GM18520 (cell line): Measurements from ENCODE around the gene ASPG.

Source experiments
- ATAC-seq: cut with Tn5 transposase; IDR thresholded peaks from one replicate; pipeline ENCODE4 v1.9.1; 2021; ENCODE audit not compliant: unreplicated experiment

The ASPG gene

GRCh38 chr14:104115691-104116287 is 30.3 kb downstream of the ASPG start:
- no peak for ATAC-seq

GRCh38 chr14:104116288-104116755 is 30.8 kb downstream of the ASPG start:
- ATAC-seq: no peak

DNA sequence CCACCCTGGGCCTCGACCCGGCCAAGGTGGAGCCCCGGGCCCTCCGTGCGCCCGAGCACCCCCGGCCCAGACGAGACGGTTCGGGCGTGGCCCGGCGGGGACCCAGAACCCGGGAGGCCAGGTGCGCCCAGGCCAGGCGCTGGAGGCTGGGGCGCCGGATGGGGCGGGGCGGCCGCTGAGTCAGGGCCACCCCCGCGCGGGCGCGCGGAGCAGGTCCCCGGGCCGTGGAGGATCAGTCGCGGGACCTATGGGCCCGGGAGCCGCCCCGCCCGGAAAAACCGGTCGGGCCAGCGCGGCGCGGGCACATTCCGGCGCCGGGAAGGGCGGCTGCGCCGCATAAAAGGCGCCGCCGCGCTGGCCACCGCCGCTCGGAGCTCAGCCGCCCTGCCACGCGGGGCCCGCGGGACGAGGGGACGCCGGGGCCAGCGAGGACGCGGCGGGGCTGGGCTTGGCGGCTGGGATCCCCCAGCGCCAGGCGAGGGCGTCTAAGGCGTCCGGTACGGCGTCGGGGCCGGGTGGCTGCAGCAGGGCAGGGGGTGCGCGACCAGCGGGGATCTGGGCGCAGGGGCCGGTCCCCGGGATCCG is 31.3 kb downstream of the ASPG start:
- ATAC-seq: no peak

DNA sequence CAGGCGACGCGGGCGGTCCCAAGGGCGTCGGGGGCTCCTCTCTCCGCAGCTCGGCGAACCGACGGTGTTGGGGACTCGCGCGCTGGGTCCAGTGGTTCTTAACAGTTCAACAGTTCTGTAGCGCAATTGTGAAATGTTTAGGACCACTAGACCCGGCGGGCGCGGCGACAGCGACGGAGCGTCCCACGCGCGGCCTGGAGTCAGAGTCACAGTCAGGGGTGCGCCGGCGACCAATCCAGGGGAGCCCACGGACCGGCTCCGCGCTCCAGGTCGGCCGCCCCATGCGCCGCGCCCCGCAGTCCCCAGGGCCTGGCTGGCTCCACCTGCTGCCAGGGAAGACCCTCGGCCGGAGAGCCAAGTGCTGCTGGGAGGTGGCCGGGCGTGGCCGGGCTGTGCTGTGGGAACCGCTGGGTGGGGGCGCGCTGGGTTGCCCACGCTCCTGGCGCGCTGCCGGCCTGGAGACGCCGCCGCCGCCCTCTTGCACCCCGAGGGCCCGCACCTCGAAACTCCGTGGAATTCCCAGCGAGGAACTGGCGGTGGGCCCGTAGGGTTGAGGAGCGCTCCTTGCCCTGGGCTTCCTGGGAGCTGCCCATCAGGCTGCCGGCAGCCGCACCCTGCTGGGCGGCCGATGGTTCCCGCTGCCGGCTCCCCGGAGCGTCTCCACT is 32.0 kb downstream of the ASPG start:
- no peak for ATAC-seq

- no peak for ATAC-seq
These were observed 32.7 kb downstream of the ASPG start for GRCh38 chr14:104118006-104118844.

GRCh38 chr14:104119119-104119487 is 33.6 kb downstream of the ASPG start:
- no peak for ATAC-seq

GRCh38 chr14:104119488-104120251 is 34.2 kb downstream of the ASPG start:
- no peak for ATAC-seq

GRCh38 chr14:104120281-104120741 is 34.8 kb downstream of the ASPG start:
- ATAC-seq: no peak

DNA sequence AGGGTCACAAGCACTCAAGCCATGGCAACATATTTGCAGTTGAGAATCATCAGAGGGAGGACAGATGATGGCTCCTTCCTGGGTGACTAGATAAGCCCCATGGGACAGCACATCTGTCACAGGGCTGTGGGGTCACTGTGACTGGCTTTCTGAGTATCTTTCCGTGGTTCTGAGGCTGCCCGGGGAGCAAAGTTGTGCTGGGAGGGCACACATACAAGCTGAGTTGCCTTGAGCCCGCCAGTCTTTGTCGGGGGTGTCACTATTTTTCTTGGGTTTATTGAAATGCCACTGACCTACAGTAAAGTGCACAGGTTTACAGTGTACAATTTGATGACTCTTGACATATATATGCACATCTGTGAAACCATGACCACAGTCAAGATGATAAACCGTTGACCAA is 35.6 kb downstream of the ASPG start:
- no peak for ATAC-seq

DNA sequence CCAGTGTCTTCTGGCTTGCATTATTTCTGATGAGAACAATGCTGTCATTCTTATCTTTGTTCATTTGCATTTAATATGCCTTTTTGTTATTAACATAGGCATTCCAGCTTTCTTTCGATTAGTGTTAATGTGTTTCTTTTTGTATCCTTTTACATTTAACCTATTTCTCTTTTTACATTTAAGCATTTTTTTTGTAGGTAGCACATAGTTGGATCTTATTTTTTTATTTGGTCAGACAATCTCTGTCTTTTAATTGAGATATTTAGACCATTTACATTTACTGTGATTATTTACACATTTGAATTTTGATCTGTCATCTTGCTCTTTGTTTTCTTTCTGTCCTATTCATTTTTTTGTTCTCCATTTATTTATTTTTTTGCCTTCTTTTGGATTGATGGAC is 38.4 kb downstream of the ASPG start:
- ATAC-seq: no peak

- ATAC-seq: no peak
These were observed 39.5 kb downstream of the ASPG start for GRCh38 chr14:104125011-104125410.

DNA sequence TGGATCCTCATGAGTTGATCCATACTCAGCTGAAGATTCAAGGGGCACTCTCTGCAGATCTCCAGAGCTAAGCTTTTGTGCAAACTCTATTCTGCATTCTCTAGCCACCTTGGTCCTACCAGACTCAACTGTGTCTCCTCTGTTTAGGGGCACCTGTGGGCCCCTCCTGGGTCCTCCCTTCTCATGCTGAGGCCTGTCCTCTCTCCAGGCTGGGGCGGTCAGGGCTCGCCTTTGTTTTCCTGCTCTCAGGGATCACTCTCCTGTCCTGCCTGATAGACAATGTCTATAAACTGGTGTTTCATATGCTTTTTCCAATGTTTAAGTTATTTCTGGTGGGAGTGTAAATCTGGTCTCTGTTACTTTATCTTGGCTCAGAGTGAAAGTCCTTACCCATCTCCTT is 41.3 kb downstream of the ASPG start:
- ATAC-seq: no peak

DNA sequence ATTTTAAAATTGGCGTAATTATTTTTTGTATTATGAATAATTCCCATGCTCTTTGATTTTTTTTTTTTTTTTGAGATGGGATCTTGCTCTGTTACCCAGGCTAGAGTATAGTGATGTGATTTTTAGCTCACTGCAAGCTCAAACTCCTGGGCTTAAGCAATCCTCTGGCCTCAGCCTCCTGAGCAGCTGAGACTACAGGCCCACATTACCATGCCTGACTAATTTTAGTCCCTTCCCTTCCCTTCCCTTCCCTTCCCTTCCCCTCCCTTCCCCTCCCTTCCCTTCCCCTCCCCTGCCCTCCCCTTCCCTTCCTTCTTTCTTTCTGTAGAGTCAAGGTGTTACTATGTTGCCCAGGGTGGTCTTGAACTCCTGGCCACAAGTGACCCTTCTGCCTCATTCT is 43.5 kb downstream of the ASPG start:
- ATAC-seq: no peak

GRCh38 chr14:104129556-104129955 is 44.1 kb downstream of the ASPG start:
- ATAC-seq: no peak

- ATAC-seq: no peak
These were observed 45.6 kb downstream of the ASPG start for GRCh38 chr14:104130974-104131651.

DNA sequence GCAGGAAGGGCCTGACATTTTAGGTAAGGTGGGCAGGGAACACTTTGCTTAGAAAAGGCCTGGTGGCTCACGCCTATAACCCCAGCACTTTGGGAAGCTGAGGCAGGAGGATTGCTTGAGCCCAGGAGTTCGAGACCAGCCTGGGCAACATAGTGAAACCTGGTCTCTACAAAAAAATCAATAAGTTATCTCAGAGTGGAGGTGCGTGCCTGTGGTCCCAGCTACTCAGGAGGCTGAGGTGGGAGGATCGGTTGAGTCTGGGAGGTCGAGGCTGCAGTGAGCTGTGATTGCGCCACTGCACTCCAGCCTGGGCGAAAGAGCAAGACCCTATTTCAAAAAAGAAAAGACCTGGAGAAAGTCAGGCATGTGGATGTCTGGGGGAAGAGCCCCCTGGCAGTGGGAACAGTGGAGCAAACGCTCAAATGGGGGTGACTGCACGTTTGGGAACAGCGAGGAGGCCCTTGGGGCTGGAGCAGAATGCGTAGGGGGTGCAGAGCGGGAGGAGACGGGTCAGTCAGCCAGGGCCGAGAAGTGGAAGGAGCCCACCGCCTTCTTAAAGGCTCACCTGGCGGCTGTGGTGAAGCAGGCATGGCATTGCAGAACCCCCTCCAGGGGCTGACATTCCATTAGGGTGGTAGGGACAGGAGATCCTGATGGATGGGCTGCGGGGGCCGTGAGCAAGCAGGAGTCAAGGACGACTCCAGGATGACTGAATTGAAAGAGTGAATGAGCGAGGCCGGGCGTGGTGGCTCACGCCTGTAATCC is 46.6 kb downstream of the ASPG start:
- ATAC-seq: no peak

DNA sequence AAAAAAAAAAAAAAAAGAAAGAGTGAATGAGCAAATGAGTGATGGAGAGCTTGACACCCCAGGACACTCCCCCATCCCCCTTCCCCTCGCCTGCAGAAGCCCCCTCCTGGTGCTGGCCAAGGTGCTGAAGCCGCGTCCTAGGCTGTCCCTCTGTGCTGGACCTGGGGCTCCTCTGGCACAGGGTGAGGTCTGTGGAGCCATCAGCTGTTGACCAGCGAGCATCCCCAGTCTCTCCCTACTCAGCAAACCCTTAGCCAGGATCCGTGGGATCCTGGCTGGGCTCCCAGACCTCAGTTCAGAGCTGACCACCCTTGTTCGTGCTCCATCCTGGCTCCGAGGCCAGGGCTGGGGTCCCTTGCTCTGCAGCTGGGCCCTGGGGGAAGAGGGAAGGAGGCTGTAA is 47.5 kb downstream of the ASPG start:
- ATAC-seq: no peak

DNA sequence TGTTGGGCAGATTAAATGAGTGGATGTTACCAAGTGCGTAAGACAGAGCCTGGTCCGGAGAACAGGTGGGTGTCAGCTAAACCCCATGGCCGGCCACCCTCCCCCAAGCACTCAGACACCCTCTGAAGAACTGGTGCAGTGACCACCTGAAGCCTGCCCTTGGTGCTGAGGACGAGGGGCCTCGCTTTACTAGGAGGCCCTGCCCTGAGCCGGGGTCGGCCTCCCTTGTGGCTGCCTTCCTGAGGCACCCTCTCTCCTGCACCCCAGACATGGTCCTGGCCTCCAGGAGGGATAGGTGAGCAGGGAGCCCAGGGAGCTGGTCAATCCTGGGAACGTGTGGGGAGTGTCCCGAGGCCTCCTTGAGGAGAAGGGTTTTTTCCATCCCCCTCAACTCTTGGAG is 48.0 kb downstream of the ASPG start:
- no peak for ATAC-seq
